K562 (cell line): Measurements from ENCODE around the gene LTA.

Experiments used
- BRF1 ChIP-seq: IDR thresholded peaks from 3 replicates; pipeline ENCODE4 v1.6.1; 2011; ENCODE audit warnings: borderline replicate concordance, mild to moderate bottlenecking; ENCODE audit not compliant: insufficient read length; ENCODE audit errors: extremely low read depth
- FOXK1 ChIP-seq: sonication (generic); formaldehyde crosslinking; IDR thresholded peaks from 2 replicates; pipeline ENCODE4 v1.8.0; 2022; ENCODE audit warnings: missing genetic modification reagents, mild to moderate bottlenecking, borderline replicate concordance
- RCOR1 ChIP-seq, 2 experiments: IDR thresholded peaks; 2 replicates each; pipeline ENCODE4 v1.6.1; 2012; ENCODE audit warnings: low read depth in 2 of 2, low read length in 2 of 2, borderline replicate concordance in 1 of 2, improper control_type of control experiment in 1 of 2
- TEAD2 ChIP-seq: fragments of 450-650 bp; IDR thresholded peaks from 2 replicates; pipeline ENCODE4 v1.6.1; 2016; ENCODE audit warnings: missing genetic modification characterization, control low read depth, missing compliant biosample characterization
- USF1 ChIP-seq: sonication (generic); formaldehyde crosslinking; IDR thresholded peaks from 2 replicates; pipeline ENCODE4 v1.9.0; 2022; ENCODE audit warnings: mild to moderate bottlenecking, missing genetic modification reagents
- ZC3H11A ChIP-seq: IDR thresholded peaks from 2 replicates; pipeline ENCODE4 v1.6.1; 2012; ENCODE audit warnings: low read depth, low read length, improper control_type of control experiment
- TF ChIP-seq, protein P1 (sequence below): sonication (generic); formaldehyde crosslinking; IDR thresholded peaks from 2 replicates; pipeline ENCODE4 v1.8.1; 2023; ENCODE audit warnings: mild to moderate bottlenecking, missing genetic modification reagents, moderate library complexity
- TF ChIP-seq, protein P2 (sequence below), 3 experiments: IDR thresholded peaks in 2 of 3; conservative IDR thresholded peaks in 1 of 3; 2 replicates each; pipeline ENCODE4 v1.5.1; 2011 to 2012; ENCODE audit warnings: low read length in 3 of 3, mild to moderate bottlenecking in 3 of 3, control low read depth in 2 of 3, improper control_type of control experiment in 1 of 3, inconsistent platforms in 1 of 3, low read depth in 1 of 3, mixed read lengths in 1 of 3, moderate library complexity in 1 of 3; ENCODE audit not compliant: insufficient read depth in 2 of 3
- TF ChIP-seq, protein P3 (sequence below), 2 experiments: fragments of 450-650 bp in 1 of 2; sonication (generic) in 1 of 2; formaldehyde crosslinking in 1 of 2; IDR thresholded peaks in 1 of 2; conservative IDR thresholded peaks in 1 of 2; 2 replicates each; pipeline versions ENCODE4 v1.6.1 to v1.8.1; 2016 to 2023; ENCODE audit warnings: mild to moderate bottlenecking in 2 of 2, moderate library complexity in 2 of 2, inconsistent platforms in 1 of 2, missing genetic modification reagents in 1 of 2

DNA sequence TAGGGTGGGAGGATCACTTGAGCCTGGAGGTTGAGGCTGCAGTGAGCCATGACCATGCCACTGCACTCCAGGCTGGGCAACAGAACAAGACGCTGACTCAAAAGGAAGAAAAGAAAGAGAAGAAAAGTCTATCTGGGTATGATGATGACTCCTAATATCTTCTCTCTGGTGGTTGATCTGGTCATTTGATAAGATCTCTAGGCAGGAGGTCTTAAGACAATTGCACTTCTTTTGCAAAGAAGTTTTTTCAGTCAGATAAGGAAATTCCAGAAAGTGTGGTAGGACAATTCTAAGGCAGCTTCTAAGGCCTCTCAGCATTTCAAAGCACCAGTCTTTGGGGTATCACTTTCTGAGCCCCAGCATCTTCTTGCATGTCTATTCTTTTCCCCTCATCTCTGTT, 35.2 kb downstream of the LTA start:
- TF ChIP-seq ZC3H11A (no peak), RCOR1 (IDR thresholded peaks at IDR 0.05; ENCODE audit: borderline replicate concordance in 1 of 2, low read depth in 2 of 2, low read length in 2 of 2) (no peak), TEAD2 (tag) (no peak), USF1 (CRISPR knock-in tag) (no peak), FOXK1 (CRISPR knock-in tag) (no peak), BRF1 (no peak)
- TF ChIP-seq, protein P1, sequence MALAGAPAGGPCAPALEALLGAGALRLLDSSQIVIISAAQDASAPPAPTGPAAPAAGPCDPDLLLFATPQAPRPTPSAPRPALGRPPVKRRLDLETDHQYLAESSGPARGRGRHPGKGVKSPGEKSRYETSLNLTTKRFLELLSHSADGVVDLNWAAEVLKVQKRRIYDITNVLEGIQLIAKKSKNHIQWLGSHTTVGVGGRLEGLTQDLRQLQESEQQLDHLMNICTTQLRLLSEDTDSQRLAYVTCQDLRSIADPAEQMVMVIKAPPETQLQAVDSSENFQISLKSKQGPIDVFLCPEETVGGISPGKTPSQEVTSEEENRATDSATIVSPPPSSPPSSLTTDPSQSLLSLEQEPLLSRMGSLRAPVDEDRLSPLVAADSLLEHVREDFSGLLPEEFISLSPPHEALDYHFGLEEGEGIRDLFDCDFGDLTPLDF (CRISPR knock-in tag), result no peak
- TF ChIP-seq, protein P2, sequence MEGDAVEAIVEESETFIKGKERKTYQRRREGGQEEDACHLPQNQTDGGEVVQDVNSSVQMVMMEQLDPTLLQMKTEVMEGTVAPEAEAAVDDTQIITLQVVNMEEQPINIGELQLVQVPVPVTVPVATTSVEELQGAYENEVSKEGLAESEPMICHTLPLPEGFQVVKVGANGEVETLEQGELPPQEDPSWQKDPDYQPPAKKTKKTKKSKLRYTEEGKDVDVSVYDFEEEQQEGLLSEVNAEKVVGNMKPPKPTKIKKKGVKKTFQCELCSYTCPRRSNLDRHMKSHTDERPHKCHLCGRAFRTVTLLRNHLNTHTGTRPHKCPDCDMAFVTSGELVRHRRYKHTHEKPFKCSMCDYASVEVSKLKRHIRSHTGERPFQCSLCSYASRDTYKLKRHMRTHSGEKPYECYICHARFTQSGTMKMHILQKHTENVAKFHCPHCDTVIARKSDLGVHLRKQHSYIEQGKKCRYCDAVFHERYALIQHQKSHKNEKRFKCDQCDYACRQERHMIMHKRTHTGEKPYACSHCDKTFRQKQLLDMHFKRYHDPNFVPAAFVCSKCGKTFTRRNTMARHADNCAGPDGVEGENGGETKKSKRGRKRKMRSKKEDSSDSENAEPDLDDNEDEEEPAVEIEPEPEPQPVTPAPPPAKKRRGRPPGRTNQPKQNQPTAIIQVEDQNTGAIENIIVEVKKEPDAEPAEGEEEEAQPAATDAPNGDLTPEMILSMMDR (IDR thresholded peaks at IDR 0.05 in 2 of 3, conservative IDR thresholded peaks at IDR 0.05 in 1 of 3; ENCODE audit: insufficient read depth in 2 of 3, low read depth in 1 of 3, low read length in 3 of 3), result no peak
- TF ChIP-seq, protein P3, sequence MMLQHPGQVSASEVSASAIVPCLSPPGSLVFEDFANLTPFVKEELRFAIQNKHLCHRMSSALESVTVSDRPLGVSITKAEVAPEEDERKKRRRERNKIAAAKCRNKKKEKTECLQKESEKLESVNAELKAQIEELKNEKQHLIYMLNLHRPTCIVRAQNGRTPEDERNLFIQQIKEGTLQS (IDR thresholded peaks at IDR 0.05), result no peak
- TF ChIP-seq, protein P3 (CRISPR knock-in tag; conservative IDR thresholded peaks at IDR 0.05), result no peak
